GM23248 (cell line): ENCODE measurements around the gene MNX1.

Experiments
- EZH2 ChIP-seq: fragments of 200-600 bp; sonication (generic); IDR thresholded peaks from 2 replicates; pipeline ENCODE4 v1.6.1; 2018; ENCODE audit warnings: antibody characterized with exemption, mild to moderate bottlenecking; ENCODE audit not compliant: insufficient read depth, poor library complexity, severe bottlenecking
- EZH2phosphoT487 ChIP-seq: fragments of 200-600 bp; sonication (generic); IDR thresholded peaks from 2 replicates; pipeline ENCODE4 v1.6.1; 2018; ENCODE audit warnings: antibody characterized with exemption, moderate library complexity, mild to moderate bottlenecking, low read depth; ENCODE audit not compliant: insufficient read depth

GRCh38 chr7:157003756-157004520, 6.5 kb downstream of the MNX1 start:
- TF ChIP-seq EZH2 (peak; percentile 5), EZH2phosphoT487 (no peak)
